GM18858 (cell line): Measurements from ENCODE around the gene BPIFB6.
"Not testable (repeated sequence)": the region's sequence is repeated elsewhere in the genome, so short reads cannot be mapped to it uniquely, and the experiment has no call there.

Experiments used
- ATAC-seq: cut with Tn5 transposase; IDR thresholded peaks from one replicate; pipeline ENCODE4 v1.9.1; 2021; ENCODE audit not compliant: unreplicated experiment

BPIFB6 gene

DNA sequence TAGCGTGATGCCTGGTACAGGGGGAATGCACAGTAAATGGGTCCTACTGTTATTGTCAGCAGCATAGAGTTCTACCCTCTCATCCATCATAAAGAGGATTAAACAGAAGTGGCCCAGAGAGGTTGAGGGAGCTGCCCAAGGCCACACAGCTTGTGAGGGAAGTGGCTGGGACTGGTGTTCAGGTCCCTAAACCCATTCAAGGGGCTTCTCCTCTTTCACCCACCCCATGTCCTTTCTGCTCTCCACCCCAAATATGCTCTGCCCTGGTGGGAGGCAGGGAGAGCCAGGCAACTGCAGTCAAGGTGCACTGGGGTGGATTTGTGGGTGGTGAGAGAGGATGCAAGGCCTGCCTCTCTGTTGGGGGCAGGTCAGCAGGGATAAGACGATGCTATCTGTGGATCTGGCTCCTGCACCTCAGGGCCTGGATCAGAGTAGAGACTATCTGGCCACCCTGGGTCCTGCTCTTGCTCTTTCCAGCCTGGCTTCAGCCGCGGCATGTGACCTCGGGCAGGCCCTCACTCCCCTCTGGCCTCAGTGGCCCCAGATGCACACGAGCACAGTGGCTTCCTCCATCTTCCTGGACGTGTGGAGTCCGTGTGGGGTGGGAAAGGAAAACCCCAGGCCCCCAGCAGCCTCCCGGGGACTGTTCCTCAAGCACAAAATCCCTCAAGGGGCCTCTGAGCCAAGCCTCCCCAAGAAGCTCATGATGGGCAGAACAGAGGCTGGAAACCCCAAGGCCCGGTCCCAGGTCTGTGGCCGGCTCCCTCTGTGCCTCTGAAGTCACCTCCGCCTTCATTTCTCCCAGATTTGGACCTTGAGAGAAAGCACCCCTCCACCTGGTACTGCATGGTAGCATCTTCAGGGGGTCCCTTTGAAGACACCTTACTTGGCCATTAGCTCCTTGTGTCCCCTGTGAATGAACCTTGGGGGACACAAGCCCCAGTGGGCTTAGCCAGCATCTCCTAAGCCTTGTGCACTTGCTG is 3.4 kb upstream of the BPIFB6 start:
- ATAC-seq, result no peak

- no peak for ATAC-seq
Observed at GRCh38 chr20:33028875-33029274, 2.6 kb upstream of the BPIFB6 start.

DNA sequence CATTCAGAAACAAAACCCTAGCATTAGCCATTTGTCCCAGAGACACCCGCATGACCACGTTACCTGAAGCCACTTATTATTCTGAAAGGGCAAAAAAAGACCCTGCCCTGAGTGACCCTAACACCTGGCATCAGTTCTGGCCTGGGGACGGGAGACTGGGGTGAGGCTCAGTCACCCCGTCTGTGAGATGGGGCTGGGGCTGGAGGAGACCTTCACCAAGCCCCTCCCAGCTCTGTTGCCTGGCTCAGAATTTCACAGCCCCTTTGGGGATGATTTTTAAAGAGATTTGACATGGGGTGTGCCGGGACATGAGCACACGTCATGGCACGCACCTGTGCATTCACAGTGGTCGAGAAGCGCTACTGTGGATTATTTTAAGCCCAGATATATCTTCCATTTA is 1.4 kb upstream of the BPIFB6 start:
- ATAC-seq, result no peak

GRCh38 chr20:33030569-33030968 is 879 bp upstream of the BPIFB6 start:
- ATAC-seq, result no peak

DNA sequence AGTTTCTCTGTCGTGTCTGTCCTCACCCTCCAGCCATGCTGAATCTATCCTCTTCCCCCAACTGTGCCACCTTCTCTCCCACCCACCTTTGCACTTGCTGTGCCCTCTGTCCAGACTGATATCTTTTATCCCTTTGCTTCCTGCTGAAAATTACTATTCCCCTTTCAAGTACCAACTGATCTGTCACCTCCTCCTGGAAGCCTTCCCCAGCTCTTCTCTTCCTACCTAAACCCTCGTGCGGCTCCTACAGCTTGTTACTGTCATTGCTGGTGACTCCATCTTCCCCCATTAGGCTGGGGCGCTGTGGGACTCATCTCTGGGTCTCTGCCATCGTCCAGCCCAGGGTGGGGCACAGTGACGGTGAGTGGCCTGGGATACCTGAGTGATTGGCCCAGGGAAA is 1.1 kb downstream of the BPIFB6 start:
- no peak for ATAC-seq

GRCh38 chr20:33033381-33033780 is 1.9 kb downstream of the BPIFB6 start:
- no peak for ATAC-seq

DNA sequence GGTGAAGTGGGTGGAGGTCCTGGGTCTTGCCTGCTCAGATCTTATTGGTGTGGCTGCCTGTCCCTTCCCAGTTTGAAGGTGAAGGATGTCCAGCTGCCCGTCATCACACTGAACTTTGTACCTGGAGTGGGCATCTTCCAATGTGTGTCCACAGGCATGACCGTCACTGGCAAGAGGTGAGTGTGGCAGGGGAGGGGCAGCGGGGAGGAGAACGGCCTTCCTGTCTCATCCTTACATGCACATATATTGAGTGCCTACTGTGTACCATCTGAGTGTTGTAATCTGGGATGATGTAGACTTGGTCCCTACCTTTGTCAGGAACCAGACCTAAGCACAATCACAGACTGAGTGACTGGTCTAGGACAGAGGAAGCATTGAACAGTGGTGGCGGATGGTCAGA is 2.7 kb downstream of the BPIFB6 start:
- ATAC-seq, result no peak

DNA sequence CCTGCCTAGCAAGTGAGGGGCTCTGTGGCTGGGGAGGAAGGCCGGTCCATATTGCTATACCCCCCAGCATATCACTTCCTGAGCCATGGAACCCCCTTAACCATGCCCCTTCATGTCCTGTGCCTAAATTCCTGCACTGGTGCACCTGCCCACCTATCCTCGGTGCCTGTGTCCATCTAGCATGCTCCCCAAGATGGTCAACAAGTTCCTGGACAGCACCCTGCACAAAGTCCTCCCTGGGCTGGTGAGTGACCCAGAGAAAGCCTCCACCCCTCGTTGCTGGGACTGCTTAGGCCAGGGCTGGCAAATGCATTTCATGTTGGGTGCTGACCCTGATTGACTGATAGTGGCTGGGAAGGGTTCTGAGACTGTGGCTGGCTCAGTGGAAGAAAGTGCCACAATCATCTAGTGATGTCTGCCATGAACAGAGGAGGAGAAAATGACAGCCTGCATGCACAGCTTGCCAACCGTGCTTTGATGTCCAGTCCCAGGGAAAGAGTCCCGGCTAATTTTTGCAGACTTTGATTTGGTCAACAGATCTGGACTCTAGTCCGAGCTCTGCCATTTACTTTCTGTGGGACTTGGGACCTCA is 3.5 kb downstream of the BPIFB6 start:
- ATAC-seq, result no peak

- no peak for ATAC-seq
Observed at GRCh38 chr20:33037456-33037855, 6.0 kb downstream of the BPIFB6 start.

GRCh38 chr20:33038243-33038642 is 6.8 kb downstream of the BPIFB6 start:
- no peak for ATAC-seq

- no peak for ATAC-seq
Observed at GRCh38 chr20:33042430-33042829, 11.0 kb downstream of the BPIFB6 start.

DNA sequence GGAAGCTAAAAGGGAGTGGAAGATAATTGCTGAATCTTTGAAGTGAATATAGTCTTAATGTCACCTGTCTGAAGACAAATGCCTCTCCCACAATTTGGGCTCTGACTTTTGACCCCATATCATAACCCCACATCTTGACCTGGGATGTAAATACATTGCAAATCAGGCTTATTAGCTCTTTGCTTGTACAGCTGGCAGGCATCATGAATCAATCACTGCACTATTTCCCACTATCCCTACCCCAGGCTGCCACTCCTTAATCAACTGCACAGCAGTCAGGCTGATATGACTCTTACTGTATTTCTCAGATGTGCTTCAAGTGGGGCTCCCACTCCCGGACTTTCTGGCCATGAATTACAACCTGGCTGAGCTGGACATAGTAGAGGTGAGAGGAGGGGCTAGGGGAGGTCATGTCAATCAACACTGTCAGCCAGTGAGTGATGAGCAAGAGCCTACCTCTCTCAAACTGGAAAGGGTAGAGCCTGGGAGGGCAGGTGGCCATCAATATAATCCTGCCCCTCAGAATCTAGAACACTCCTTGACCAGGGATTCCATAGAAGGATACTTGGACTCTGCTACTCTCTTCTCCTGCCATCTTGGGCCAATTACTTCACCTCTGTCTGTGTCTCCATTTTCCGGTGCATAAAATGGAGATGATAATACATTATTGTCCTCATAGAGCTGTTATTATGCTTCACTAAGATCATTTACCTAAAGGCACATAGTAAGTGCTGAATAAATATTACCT is 11.7 kb downstream of the BPIFB6 start:
- ATAC-seq, result no peak

DNA sequence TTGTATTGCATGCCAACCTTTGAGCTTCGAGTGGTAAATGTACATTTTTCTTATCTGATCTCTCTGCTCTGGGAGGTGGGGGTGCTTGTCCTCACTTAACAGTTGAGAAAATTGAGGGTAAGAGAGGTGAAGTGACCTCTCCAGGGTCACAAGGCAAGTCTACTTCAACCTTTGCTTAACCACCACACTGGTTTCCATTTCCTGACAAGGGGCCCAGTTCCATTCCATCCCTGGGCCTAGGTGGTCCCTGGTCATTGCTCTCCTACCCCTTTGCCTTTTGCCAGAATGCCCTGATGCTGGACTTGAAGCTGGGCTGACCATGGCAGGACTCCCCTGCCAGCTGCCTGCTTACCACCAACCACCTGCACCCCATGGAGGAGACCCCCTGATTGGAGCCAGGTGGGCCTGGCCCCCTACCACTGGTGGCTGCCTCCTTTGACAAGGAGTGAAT is 12.3 kb downstream of the BPIFB6 start:
- ATAC-seq, result no peak

- not testable (repeated sequence) for ATAC-seq
Observed at GRCh38 chr20:33045129-33045721, 13.8 kb downstream of the BPIFB6 start.

- ATAC-seq, result no peak
Observed at GRCh38 chr20:33046412-33046811, 15.0 kb downstream of the BPIFB6 start.

DNA sequence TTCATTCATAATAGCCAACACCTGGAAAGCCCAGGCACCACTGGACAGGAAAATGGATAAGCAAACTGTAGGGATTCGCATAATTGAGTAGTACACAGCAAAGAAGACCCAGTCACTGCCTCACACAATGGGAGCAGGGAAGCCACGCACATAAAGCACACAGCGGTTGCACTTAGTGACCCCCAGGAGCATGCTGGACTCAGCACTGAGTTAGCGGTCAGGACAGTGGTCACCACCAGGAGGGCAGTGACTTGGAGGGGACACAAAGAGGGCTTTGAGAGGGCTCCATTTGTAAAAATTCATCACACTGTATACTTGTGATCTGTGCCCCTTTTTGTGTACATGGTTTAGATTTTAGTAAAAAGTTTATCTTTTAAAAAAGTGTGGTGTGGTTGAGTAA is 19.9 kb downstream of the BPIFB6 start:
- no peak for ATAC-seq

DNA sequence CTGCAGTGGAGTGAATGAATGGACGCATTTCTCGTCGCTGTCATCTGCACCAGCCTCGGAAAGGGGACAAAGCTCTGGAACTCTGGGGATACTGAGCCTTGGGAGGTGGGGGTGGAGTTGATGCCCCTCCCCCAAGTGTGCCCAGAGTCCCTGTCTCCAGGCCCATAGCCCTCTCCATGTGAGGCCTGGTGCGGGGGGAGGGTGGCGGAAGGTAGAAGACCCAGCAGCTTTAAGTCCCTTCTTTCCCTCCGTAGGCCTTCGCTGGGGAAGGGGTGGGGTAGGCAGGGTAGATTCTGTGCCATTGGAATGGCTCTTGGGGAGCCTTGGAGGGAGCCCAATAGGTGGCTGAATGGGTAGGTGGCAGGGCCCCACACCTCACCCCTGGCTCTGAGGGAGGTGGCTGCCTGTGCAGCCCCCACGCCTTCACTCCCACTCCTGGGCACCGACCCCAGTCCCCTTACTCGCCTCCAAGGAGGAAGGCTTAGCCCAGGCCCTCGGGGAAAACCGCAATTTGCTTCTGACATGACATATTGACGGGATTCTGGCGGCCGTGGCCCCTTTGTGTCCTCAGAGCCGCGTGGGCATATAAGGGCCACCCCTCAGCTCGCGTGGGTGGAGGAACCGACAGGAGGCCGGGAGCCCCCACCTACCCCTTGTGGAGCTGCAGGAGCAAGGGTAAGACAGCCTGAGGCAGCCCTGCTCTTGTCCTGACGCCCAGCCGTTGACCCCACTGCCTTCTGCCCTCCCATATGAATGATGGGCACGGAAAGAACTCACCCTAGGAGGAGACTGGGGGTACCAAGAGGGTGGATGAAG is 22.1 kb downstream of the BPIFB6 start, which contains the start of gene BPIFB3:
Gene BPIFB3, plus strand, starts transcription at position 613 of the 816 bp plus-strand sequence. CDS start 1,533 bp downstream, outside the sequence.
- no peak for ATAC-seq

GRCh38 chr20:33054381-33054780 is 22.9 kb downstream of the BPIFB6 start:
- no peak for ATAC-seq

- no peak for ATAC-seq
Observed at GRCh38 chr20:33054791-33055190, 23.3 kb downstream of the BPIFB6 start.

DNA sequence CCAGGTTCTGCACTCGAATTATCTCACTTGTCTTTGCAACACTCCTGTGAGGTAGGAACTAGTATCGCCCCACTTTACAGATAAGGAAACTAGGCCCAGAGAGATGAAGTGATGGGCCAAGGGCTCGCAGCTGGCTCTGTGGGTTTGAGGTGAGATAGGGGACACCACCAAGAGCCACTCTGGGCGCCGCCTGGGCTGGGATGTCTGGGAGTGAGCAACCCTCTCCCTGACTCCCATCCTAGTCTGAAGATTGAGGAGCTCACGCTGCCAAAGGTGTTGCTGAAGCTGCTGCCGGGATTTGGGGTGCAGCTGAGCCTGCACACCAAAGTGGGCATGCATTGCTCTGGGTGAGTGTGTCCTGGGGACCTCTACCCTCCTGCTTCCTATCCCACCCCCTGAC is 27.7 kb downstream of the BPIFB6 start:
- no peak for ATAC-seq
